Breast epithelium (tissue), 4 donors: ENCODE results near the gene CD58. TPM values are rescaled to one million over a fixed set of nuclear protein-coding genes. Genes with fewer than 3 reads are reported as not detected.

Experiments used
- DNase-seq, 2 donors: peaks; one replicate each; pipeline ENCODE4 v3.0.0-alpha.2; 2019; ENCODE audit warnings: low spot score in 2 of 2
- H3K27ac ChIP-seq, 2 donors: fragments of 200-600 bp; sonication (generic) in 1 of 2; one replicate each; pipeline ENCODE4 v1.5.1; 2016 to 2019; ENCODE audit warnings: mild to moderate bottlenecking in 1 of 2
- H3K27me3 ChIP-seq, 2 donors: fragments of 200-600 bp; sonication (generic) in 1 of 2; one replicate each; pipeline versions ENCODE4 v1.5.1 to v1.6.0; 2017 to 2019; ENCODE audit warnings: control low read depth in 1 of 2, mild to moderate bottlenecking in 1 of 2
- H3K36me3 ChIP-seq: fragments of 200-600 bp; one replicate; pipeline ENCODE4 v1.5.1; 2019
- H3K4me1 ChIP-seq, 2 donors: fragments of 200-600 bp; sonication (generic); one replicate each; pipeline ENCODE4 v1.5.1; 2016 to 2019; ENCODE audit warnings: control low read depth in 1 of 2
- H3K4me3 ChIP-seq, 3 donors: fragments of 200-600 bp; sonication (generic); 1 replicate in 2 of 3; 2 replicates in 1 of 3; pipeline ENCODE4 v1.5.1; 2016 to 2019; ENCODE audit warnings: mild to moderate bottlenecking in 3 of 3, moderate library complexity in 2 of 3
- H3K9me3 ChIP-seq, 2 donors: fragments of 200-600 bp; sonication (generic) in 1 of 2; one replicate each; pipeline ENCODE4 v1.5.1; 2016 to 2019; ENCODE audit warnings: control low read depth in 1 of 2
- CTCF ChIP-seq, 3 donors: fragments of 450-650 bp; IDR thresholded peaks; one replicate each; pipeline ENCODE4 v1.5.1; 2016 to 2017; ENCODE audit warnings: antibody characterized with exemption in 3 of 3, mild to moderate bottlenecking in 3 of 3, moderate library complexity in 3 of 3
- POLR2A ChIP-seq: fragments of 450-650 bp; IDR thresholded peaks from one replicate; pipeline ENCODE4 v1.6.1; 2016; ENCODE audit warnings: antibody characterized with exemption, mild to moderate bottlenecking, moderate library complexity
- POLR2AphosphoS5 ChIP-seq, 3 donors: sonication (generic); formaldehyde crosslinking; IDR thresholded peaks; one replicate each; pipeline ENCODE4 v1.6.1; 2017; ENCODE audit warnings: antibody characterized with exemption in 3 of 3
- intact Hi-C: fragments of 100-400 bp; cut with DNase I; formaldehyde crosslinking; loops from one replicate; pipeline ENCODE4 v1.15.1; 2023; ENCODE audit warnings: low total_unique reads
- total RNA-seq, 3 donors: library from RNA; depleted of rRNA; stranded (reverse); fragments of >200 nt; gene quantifications; one replicate each; pipeline ENCODE4 v1.1.0, GENCODE V29; 2016

Gene CD58
- total RNA-seq, 3 donors from 2014 or later: 22.0 to 31.4 (median 31.3) TPM

DNA sequence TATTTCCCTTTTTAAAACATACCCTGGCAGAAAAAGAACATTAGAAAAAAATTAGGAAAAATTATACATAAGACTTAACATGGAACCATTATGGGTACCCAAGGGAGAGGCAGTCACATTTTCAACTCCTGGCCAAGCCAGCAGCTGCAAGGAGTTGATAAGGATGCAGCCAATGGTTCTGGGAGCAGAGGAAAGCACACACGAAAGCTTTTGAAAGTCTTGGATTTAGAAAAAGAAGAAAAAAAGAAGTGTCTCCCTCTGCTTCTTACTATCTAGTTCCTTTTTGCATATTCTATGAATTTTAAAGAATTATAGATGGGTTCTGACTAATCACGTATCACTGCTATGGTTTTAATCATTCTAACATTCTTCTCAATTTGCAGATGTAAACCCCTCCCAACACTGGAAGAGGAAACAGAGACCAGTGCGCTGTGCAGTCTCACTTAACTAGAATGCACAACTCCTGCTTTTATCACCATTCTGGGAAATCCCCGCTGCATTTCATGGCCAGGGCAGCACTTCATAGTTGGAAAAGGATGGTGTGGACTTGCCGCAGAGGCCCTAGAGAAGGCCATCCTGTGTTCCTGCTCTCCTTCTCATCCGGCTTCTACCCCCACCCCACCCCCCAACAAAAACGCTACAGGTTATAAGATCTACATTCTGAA, 2.7 kb upstream of the CD58 start:
- no peak overlapping the region for H3K27ac ChIP-seq
- peaks cover 0 to 7% of the 10 kb centered on the region in 2 donors for H3K4me1 ChIP-seq
- H3K4me3 ChIP-seq: no peak overlapping the region
- H3K36me3 ChIP-seq: no peaks in the 10 kb centered on the region
- no peaks in the 10 kb centered on the region for H3K27me3 ChIP-seq
- TF ChIP-seq POLR2AphosphoS5 (IDR thresholded peaks at IDR 0.05) (no peak), POLR2A (no peak), CTCF (IDR thresholded peaks at IDR 0.05) (no peak)
- intact Hi-C loops: no loop called here
- no peaks in the 10 kb centered on the region for H3K9me3 ChIP-seq
- no peak for DNase-seq

DNA sequence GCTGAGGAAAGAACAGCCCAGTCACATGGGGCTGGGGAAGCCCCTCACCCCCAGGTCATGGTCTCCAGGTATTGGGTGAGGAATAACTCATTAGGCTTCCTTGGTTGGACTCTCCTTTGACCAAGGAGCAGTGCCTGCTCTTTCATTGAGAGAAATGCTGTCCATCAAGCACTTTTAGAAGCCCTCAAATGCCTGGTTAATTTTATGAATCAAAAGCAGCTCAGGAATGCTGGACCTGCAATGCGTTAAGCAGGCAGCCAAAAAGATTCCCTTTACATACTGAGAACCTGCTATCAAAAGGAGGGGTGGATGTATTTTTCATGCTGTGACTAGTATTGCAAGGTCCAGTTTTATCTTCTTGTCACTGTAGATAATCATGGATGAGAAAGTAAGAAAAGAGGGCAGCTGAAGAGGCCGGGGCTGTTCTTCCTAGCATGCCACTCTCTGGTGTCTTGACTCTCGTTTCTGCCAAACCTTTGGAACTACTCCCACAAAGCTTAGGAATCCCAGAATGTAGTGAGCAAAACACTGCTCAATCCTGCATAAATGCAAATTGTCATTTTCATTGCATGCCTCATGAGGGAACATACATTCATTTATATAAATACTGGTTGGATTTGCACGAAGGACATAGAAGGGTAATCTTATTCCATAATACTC, 2.1 kb upstream of the CD58 start:
- H3K4me3 ChIP-seq: no peak overlapping the region
- TF ChIP-seq POLR2A: no peak
- TF ChIP-seq POLR2AphosphoS5 (IDR thresholded peaks at IDR 0.05): no peak
- TF ChIP-seq CTCF (IDR thresholded peaks at IDR 0.05): no peak
- no peaks in the 10 kb centered on the region for H3K36me3 ChIP-seq
- intact Hi-C loops: no loop called here
- H3K27me3 ChIP-seq: no peaks in the 10 kb centered on the region
- DNase-seq: no peak
- peaks cover 0 to 7% of the 10 kb centered on the region in 2 donors for H3K4me1 ChIP-seq
- no peak overlapping the region for H3K27ac ChIP-seq
- H3K9me3 ChIP-seq: no peaks in the 10 kb centered on the region

- no peaks in the 10 kb centered on the region for H3K27me3 ChIP-seq
- H3K27ac ChIP-seq: no peak overlapping the region
- TF ChIP-seq POLR2A (no peak), CTCF (IDR thresholded peaks at IDR 0.05) (no peak)
These were observed 1.3 kb upstream of the CD58 start for GRCh38 chr1:116572099-116572498.

GRCh38 chr1:116571215-116571919, 541 bp upstream of the CD58 start:
- peaks cover 0 to 7% of the 10 kb centered on the region in 2 donors for H3K4me1 ChIP-seq
- no peaks in the 10 kb centered on the region for H3K27me3 ChIP-seq
- H3K36me3 ChIP-seq: no peaks in the 10 kb centered on the region
- peak overlapping the region; percentile 86 to 99 (median 90) for H3K4me3 ChIP-seq
- intact Hi-C loops: no loop called here
- no peak for DNase-seq
- H3K27ac ChIP-seq: peak overlapping the region; percentile 96 to 99
- no peaks in the 10 kb centered on the region for H3K9me3 ChIP-seq
- no peak for TF ChIP-seq CTCF (IDR thresholded peaks at IDR 0.05)
- no peak for TF ChIP-seq POLR2AphosphoS5 (IDR thresholded peaks at IDR 0.05)
- no peak for TF ChIP-seq POLR2A

More at GRCh38 chr1:116572099-116572498, 1.3 kb upstream of the CD58 start:
- DNase-seq: no peak
- intact Hi-C loops: no loop called here
- Histone ChIP-seq H3K4me1 (peaks cover 0 to 7% of the 10 kb centered on the region in 2 donors), H3K36me3 (no peaks in the 10 kb centered on the region), H3K9me3 (no peaks in the 10 kb centered on the region), H3K4me3 (no peak overlapping the region)
